Umbilical cord (tissue), 2 donors: ENCODE measurements around the gene ACTR3C. TPM values are rescaled to one million over a fixed set of nuclear protein-coding genes. Genes with fewer than 3 reads are reported as not detected.
A peak's percentile ranks its signal among the peaks of the same experiment; 100 is the strongest.

Source experiments
- DNase-seq: peaks from one replicate; pipeline ENCODE4 v3.0.0-alpha.2; 2015; ENCODE audit warnings: low spot score
- total RNA-seq: library from RNA; depleted of rRNA; stranded (reverse); fragments of >200 nt; gene quantifications from one replicate; pipeline ENCODE4 v1.2.3, GENCODE V29; 2014; ENCODE audit warnings: low replicate concordance; ENCODE audit not compliant: insufficient read depth

Gene ACTR3C
- total RNA-seq, 1 donor from 2014 or later: 2.4 TPM

GRCh38 chr7:150359622-150360362 lies 36.4 kb upstream of the ACTR3C start:
- DNase-seq: no peak

GRCh38 chr7:150358988-150359621 lies 35.8 kb upstream of the ACTR3C start:
- no peak for DNase-seq

DNA sequence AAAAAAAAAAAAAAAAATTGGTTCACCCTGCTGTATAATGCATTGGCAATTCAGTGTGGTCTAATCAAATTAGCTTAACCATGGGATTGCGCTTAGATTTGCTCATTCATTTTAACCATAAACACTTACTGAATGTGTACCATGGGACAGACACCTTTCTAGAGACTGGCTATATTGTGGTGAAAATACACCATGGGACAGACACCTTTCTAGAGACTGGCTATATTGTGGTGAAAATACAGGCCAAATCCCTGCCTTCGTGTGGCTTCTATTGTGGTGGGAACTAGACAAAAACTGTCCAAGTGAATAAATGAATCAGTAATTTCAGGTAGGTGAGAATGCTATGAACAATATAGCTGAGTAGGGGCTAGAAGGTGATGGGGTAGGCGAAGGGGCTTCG lies 35.1 kb upstream of the ACTR3C start:
- no peak for DNase-seq

- DNase-seq: no peak
Observed at GRCh38 chr7:150357771-150358427, 34.6 kb upstream of the ACTR3C start.

DNA sequence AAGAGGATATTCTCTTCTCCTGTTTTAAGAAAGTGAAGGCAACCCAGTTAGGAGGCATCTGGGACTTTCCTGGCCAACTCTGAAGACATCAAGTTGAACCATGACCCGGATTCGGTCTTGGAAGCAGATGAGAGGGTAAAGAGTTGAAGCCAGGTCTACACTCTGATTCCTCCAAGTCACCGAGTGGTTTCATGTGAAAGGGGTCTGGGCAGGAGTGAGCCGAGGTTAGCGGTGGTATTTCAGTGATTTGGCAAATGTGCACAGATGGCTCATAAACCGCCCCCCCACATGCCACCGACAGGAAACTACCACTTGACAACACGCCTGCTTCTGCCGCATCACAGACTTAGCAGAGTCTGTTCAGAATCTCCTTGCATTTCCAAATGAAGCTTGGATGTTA lies 33.9 kb upstream of the ACTR3C start:
- DNase-seq: no peak

- DNase-seq: no peak
Observed at GRCh38 chr7:150356265-150356897, 33.0 kb upstream of the ACTR3C start.

DNA sequence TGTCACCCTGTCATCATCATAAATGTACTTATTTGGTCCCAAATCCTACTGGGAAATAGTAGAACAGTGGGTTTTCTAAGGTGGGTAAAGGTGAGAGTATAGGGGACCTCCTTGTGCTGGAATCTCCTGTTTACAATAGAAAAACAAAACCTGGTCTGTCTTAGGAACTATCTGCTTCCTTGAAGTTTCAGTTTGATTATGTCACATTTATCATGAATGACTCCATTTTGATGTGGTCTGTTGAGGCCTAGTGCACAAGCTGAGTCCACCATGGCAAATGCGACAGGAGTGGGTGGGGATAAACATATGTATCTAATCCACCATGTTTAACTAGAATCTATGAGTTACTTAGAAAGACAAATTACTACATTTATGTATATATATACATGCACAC lies 32.3 kb upstream of the ACTR3C start:
- no peak for DNase-seq

GRCh38 chr7:150351587-150352194 lies 28.3 kb upstream of the ACTR3C start:
- DNase-seq: no peak

- DNase-seq: no peak
Observed at GRCh38 chr7:150346922-150347321, 23.6 kb upstream of the ACTR3C start.

DNA sequence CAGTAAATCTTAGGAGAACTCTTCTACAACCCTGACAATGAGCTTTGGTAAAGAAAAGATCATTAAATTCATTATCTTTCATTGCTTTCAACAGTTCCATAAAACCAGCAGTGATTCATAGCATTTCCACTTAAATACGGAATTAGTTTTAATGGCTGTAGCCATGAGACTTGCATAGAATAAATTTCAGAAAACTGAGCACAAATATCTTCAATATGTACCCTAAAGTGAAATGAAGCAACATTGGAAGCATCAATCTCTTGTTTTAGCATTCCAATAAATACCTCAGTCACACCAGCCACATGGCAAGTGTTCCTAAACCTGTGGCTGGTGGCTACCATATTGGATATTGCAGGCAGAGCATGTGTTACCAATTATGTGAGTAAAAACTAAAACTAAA lies 21.7 kb upstream of the ACTR3C start:
- no peak for DNase-seq

- DNase-seq: no peak
Observed at GRCh38 chr7:150344299-150344698, 21.0 kb upstream of the ACTR3C start.

DNA sequence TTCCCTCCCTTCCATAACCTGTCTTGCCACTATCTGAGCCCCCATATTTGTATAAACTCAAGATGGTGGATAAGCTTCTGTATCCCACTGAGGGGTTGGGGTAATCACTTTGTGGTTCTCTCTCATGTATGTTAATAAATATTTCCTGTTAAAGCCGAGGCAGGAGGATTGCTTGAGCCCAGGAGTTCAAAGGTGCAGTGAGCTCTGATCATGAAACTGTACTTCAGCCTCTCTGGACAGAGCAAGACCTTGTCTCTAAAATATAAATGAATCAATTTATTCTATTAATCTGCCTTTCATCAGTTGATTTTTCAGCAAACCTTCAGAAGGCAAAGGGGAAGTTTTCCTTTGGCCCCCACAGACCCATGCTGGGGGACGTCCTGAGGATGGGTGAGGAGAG lies 19.9 kb upstream of the ACTR3C start:
- DNase-seq: no peak

- DNase-seq: no peak
Observed at GRCh38 chr7:150342121-150342408, 18.7 kb upstream of the ACTR3C start.

DNA sequence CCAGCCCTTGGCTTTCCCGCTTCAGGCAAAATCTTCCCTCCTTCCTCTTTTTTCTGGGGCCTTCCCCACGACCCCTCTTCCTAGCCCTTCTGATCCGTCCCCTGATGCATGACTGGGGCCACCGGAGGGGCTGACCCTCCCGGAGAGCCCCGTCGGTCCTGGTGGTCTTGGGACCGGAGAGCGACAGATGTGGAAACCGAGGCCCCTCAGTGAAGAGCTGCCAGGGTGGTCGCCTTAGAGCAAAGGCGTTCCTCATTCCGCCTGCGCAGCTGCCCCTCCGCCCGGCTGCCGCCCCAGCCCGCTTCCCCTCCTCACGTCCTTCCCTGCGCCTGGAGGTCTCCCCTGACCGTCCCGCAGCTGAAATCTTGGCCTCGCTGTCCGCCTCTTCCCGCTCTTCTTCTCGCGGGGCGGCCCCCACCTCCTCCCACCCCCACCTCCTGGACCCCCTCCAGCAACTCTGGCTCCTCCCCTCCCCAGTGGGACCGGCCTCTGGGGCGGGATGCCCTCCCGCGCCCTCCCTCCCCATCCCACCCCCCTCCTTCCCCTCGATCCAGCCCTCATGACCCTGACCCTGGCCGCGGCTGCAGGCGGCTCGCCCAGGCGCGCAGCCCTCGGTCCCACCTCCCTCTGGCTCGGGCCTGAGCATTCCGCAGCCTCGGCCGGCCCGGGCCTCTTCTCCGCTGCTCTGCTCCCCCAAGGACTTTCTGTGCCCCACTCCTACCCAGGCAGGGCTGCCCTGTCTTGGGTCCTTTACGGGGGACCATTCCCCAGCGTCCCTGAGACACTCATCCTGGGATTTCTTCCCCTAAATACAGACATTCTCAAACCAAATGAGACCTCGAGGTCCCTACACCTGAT lies 18.1 kb upstream of the ACTR3C start, which contains the start of gene RARRES2:
RARRES2 (minus strand) TSS at position 367 of the 858 bp plus-strand sequence. CDS start 1,020 bp downstream, outside the sequence.
- peak; percentile 17 for DNase-seq

DNA sequence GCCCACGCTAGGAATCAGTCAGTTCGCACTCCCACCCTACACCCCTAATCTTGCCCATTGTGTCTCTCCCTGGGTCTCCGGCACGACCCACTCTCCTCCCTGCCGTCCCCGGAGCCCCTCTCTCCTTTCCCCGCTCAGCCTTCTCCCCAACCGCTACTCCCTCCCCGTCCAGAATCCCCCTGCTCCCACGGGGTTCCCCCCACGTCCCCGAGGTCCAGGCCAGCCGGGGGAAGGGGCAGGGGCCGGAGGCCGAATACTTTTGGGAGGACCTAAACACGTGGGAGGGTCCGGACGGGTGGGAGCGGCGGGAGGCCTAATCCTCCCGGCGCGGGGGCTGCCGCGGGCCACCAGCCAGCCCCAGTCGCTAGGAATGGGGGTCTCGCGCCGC lies 17.5 kb upstream of the ACTR3C start:
- no peak for DNase-seq

DNA sequence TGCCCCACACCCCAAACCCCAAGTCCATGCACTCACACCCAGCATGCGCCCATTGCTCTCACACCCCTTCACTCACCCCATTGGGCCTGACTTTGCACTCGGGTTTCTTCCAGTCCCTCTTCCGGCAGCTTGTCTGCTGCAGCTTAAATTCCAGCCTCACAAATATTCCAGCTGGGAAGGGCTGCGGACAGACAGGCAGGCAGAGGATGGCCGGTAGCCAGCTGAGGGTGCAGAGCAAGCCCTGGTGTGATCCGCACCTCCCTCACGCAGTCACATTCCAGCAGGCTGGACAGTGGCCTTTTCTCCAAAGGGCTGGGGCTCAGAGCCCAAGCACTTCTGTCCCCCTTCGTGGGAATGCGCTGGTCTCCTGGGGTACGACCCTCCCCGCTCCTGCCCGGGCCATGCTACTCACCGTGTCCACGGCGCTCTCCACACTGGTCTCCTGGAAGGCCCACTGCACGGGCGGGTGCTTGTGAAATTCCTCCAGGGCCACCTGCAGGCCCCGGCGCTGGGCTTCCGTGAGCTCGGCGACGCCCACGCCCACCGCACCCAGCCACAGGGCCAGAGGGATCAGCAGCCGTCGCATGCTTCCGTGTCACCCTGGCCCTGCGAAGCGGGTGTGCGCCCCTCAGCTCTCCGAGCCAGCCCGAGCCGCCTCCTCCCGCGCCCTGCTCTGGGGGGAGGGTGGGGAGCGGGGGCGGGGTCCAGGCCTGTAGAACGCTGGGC lies 16.8 kb upstream of the ACTR3C start:
- DNase-seq: peak; percentile 66

- no peak for DNase-seq
Observed at GRCh38 chr7:150339409-150339809, 16.1 kb upstream of the ACTR3C start.

- no peak for DNase-seq
Observed at GRCh38 chr7:150338166-150338829, 15.0 kb upstream of the ACTR3C start.

GRCh38 chr7:150337659-150338081 lies 14.3 kb upstream of the ACTR3C start:
- DNase-seq: no peak

DNA sequence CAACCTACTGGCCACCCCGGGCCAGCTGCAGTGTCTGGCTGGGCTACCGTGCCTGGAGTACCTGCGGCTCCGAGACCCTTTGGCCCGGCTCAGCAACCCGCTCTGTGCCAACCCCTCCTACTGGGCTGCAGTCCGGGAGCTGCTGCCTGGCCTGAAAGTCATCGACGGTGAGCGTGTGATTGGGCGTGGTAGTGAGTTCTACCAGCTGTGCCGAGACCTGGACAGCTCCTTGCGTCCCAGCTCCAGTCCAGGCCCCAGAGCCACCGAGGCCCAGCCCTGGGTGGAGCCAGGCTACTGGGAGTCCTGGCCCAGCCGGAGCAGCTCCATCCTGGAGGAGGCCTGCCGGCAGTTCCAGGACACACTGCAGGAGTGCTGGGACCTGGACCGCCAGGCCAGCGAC lies 13.8 kb upstream of the ACTR3C start:
- DNase-seq: no peak
